Muscle layer of colon (tissue), 2 donors: ENCODE results near the gene CARD9.

Experiments used
- H3K27ac ChIP-seq: one replicate; pipeline ENCODE4 v1.7.0; 2013; ENCODE audit warnings: low read depth, mild to moderate bottlenecking, low read length, moderate library complexity
- H3K27me3 ChIP-seq, 2 donors: one replicate each; pipeline ENCODE4 v1.7.0; 2013; ENCODE audit warnings: low read length in 2 of 2, mild to moderate bottlenecking in 2 of 2; ENCODE audit not compliant: insufficient read depth in 2 of 2, control insufficient read depth in 1 of 2
- H3K36me3 ChIP-seq: one replicate; pipeline ENCODE4 v1.7.0; 2013; ENCODE audit warnings: mild to moderate bottlenecking, low read length; ENCODE audit not compliant: insufficient read depth
- H3K4me1 ChIP-seq: one replicate; pipeline ENCODE4 v1.7.0; 2013; ENCODE audit warnings: mild to moderate bottlenecking, low read length; ENCODE audit not compliant: insufficient read depth
- H3K4me3 ChIP-seq, 2 donors: one replicate each; pipeline ENCODE4 v1.7.0; 2013; ENCODE audit warnings: low read length in 2 of 2, low read depth in 1 of 2, mild to moderate bottlenecking in 1 of 2, moderate library complexity in 1 of 2
- H3K9ac ChIP-seq: one replicate; pipeline ENCODE4 v1.7.0; 2013; ENCODE audit warnings: low read length
- H3K9me3 ChIP-seq: one replicate; pipeline ENCODE4 v1.7.0; 2013; ENCODE audit warnings: mild to moderate bottlenecking, low read length
- donor health status: abdominal sarcoma.
- donor health status: Adenocarcinoma of cecum.

CARD9 gene

DNA sequence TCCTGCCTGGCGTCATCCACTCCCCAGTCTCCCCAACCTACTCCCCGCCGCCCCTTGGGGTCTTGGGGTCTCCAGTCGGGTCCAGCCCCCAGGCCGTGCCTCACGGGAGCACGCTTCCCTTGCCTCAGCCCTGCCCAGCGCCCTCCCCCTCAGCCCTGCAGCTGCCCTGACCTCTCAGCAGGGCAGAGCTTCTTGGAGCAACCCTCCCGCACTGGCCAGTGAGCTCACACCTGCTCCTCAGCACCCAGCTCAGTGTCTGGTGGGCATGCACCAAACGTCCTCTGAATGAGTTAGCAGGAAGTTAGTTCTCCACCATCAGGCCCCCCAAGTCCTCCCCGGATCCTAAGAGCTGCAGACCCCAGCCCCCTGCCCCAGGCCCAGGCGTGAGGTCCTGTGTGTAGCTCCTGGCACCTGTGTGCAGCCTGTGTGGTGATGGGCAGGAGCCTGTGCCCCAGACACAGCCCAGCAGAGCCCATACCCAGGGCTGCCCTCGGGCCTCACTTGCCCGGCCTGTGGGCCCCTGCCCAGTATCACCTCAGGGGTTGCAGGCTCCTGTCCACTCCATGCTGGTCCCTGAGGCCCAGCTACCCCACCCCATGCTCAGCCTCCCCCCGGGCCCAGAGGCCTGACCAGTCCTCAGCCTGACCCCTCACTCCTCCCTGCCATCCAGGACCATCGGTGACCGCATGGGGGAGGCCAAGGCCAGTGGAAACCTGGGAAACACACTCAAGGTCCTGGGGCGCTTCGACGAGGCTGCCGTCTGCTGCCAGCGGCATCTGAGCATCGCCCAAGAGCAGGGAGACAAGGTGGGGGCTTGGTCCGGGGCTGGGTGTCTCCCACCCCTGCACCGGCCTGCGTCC is 37.9 kb downstream of the CARD9 start:
- no peaks in the 10 kb centered on the region for H3K9me3 ChIP-seq
- H3K36me3 ChIP-seq: no peaks in the 10 kb centered on the region
- H3K27ac ChIP-seq: no peak overlapping the region
- H3K4me3 ChIP-seq: no peak overlapping the region
- no peaks in the 10 kb centered on the region for H3K4me1 ChIP-seq
- H3K27me3 ChIP-seq: no peaks in the 10 kb centered on the region
- no peak overlapping the region for H3K9ac ChIP-seq

- Histone ChIP-seq H3K9ac (no peak overlapping the region), H3K27me3 (no peaks in the 10 kb centered on the region), H3K27ac (no peak overlapping the region), H3K36me3 (no peaks in the 10 kb centered on the region), H3K9me3 (no peaks in the 10 kb centered on the region), H3K4me1 (peaks cover under 1% of the 10 kb centered on the region), H3K4me3 (no peak overlapping the region)
Measured at GRCh38 chr9:136334541-136334940, 38.9 kb downstream of the CARD9 start.

- H3K27ac ChIP-seq: no peak overlapping the region
- H3K9ac ChIP-seq: no peak overlapping the region
- peaks cover 11% of the 10 kb centered on the region for H3K4me1 ChIP-seq
- no peaks in the 10 kb centered on the region for H3K27me3 ChIP-seq
- no peak overlapping the region for H3K4me3 ChIP-seq
- no peaks in the 10 kb centered on the region for H3K9me3 ChIP-seq
- no peaks in the 10 kb centered on the region for H3K36me3 ChIP-seq
Measured at GRCh38 chr9:136333486-136333885, 40.0 kb downstream of the CARD9 start.

DNA sequence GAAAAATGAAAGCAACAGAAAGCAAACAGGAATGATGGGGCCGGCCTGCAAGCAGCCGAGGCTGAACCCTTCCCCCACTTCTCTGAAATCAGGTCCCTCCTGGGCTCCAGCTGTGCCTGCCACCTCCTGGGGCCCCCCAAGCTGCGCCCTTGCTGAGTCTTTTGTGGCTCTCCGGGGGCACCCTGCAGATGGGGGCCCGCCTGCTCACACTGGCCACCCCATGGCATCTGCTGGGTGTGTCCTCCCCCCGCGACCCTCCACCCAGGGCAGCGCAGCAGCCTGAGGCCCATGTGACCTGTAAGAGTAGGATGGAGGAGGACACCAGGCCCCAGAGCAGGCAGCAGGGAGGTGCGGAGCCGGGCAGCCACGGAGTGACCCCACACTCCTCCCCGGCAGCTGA is 40.4 kb downstream of the CARD9 start:
- Histone ChIP-seq H3K9me3 (no peaks in the 10 kb centered on the region), H3K4me3 (no peak overlapping the region), H3K27me3 (no peaks in the 10 kb centered on the region), H3K4me1 (peaks cover 15% of the 10 kb centered on the region), H3K27ac (no peak overlapping the region), H3K36me3 (no peaks in the 10 kb centered on the region), H3K9ac (no peak overlapping the region)

DNA sequence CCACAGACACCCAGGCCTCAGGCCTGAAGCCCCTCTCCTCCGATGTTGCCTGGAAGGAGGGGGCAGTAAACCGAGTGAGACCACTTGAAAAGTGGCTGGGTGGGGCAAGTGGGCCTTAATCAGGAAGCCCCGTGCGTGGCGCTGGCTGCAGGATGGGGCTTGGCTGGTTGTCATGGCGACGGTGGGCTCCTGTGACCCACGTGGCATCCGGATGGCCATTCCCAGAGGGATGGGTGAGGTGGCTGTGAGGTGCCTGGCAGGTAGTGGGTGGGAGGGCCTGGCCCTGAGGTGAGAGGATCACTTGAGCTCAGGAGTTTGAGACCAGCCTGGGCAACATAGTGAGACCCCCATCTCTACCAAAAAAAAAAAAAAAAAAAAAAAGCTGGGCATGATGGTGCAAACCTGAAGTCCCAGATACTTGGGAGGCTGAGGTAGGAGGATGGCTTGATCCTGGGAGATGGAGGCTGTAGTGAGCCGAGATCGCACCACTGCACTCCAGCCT is 40.9 kb downstream of the CARD9 start:
- Histone ChIP-seq H3K36me3 (no peaks in the 10 kb centered on the region), H3K27me3 (no peaks in the 10 kb centered on the region), H3K9ac (no peak overlapping the region), H3K9me3 (no peaks in the 10 kb centered on the region), H3K27ac (no peak overlapping the region), H3K4me1 (peaks cover 16% of the 10 kb centered on the region), H3K4me3 (no peak overlapping the region)

DNA sequence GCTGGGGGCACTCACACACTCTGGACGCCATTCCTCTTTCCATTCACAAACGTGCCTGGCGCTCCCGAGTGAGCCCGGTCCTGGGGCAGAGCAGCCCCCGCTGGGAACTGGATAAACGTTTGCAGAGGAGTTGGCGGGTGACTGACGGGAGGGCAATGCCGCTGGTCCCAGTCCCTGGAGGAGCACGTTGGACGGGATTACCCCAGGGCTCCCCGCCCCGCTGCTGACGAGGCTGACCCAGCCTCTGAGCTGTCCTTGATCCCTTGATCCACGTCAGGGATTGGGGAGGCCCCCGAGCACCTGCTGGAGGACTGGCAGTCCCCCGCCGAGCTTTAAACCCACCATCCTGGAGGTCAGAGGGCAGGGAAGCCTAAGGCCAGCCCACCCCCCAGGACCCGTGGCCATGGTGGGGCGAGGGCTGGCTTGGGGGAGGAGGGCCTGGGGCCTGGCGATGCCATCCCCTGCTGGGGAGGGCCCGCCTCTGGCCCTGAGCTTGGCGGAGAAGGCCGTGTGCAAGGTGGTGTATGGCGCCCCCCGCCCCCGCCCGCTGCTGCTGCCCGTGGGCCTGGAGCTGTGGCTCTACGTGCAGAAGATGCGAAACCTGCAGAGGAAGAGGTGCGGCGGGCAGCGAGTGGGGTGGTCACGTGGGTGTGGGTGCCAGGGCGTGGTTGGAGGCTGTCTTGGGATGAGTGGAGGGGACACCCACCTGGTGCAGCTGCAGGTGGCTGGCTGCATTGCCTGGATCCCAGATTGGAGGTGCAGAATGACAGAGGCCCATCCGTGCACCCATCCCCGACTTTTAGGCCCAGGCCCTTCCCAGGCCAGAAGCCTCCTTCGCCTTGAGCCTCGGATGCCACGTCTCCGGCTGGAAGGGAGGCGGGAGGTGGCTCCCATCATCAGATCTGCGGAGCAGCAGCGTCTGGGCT is 41.6 kb downstream of the CARD9 start:
- Histone ChIP-seq H3K27me3 (no peaks in the 10 kb centered on the region), H3K4me1 (peaks cover 19% of the 10 kb centered on the region), H3K9me3 (no peaks in the 10 kb centered on the region), H3K36me3 (no peaks in the 10 kb centered on the region), H3K27ac (no peak overlapping the region), H3K9ac (no peak overlapping the region), H3K4me3 (no peak overlapping the region)

GRCh38 chr9:136331030-136331429 is 42.4 kb downstream of the CARD9 start:
- H3K4me3 ChIP-seq: no peak overlapping the region
- no peak overlapping the region for H3K9ac ChIP-seq
- H3K4me1 ChIP-seq: peaks cover 24% of the 10 kb centered on the region
- H3K27me3 ChIP-seq: no peaks in the 10 kb centered on the region
- H3K36me3 ChIP-seq: no peaks in the 10 kb centered on the region
- no peak overlapping the region for H3K27ac ChIP-seq
- H3K9me3 ChIP-seq: no peaks in the 10 kb centered on the region

- Histone ChIP-seq H3K4me1 (peaks cover 24% of the 10 kb centered on the region), H3K4me3 (no peak overlapping the region), H3K27me3 (no peaks in the 10 kb centered on the region), H3K9ac (no peak overlapping the region), H3K36me3 (no peaks in the 10 kb centered on the region), H3K27ac (no peak overlapping the region), H3K9me3 (no peaks in the 10 kb centered on the region)
Measured at GRCh38 chr9:136330406-136330990, 43.0 kb downstream of the CARD9 start.

DNA sequence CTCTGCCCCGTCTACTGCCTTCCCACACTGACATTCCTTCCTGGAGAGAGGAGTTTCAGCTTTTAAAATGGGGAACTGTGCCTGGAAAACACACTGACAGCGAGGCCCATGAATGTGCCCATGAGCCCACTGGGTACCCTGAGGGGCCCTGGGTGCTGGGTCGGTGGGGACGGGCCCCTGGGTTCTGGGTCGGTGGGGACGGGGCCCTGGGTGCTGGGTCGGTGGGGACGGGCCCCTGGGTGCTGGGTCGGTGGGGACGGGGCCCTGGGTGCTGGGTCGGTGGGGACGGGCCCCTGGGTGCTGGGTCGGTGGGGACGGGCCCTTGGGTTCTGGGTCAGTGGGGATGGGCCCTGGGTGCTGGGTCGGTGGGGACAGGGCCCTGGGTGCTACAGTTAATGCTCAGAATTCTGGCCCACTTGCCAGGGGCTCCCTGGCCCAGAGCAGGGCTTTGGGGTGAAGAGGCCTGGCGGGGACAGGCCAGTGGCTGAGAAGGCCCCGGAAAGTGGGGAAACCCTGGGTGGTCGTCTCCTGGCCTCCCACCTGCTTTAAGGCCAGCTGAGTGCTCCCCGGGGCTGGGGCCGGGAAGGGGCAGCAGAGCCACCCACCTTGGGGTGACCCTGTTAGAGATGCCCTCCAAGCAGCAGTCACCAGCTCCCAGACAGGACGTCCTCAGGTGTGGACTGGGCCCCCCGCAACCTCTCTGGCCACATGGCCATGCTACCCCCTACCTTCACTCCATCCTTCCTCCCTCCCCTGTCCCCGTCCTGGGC is 43.6 kb downstream of the CARD9 start:
- no peaks in the 10 kb centered on the region for H3K36me3 ChIP-seq
- H3K9me3 ChIP-seq: no peaks in the 10 kb centered on the region
- no peak overlapping the region for H3K9ac ChIP-seq
- no peak overlapping the region for H3K27ac ChIP-seq
- no peak overlapping the region for H3K4me3 ChIP-seq
- no peaks in the 10 kb centered on the region for H3K27me3 ChIP-seq
- H3K4me1 ChIP-seq: peaks cover 24% of the 10 kb centered on the region

DNA sequence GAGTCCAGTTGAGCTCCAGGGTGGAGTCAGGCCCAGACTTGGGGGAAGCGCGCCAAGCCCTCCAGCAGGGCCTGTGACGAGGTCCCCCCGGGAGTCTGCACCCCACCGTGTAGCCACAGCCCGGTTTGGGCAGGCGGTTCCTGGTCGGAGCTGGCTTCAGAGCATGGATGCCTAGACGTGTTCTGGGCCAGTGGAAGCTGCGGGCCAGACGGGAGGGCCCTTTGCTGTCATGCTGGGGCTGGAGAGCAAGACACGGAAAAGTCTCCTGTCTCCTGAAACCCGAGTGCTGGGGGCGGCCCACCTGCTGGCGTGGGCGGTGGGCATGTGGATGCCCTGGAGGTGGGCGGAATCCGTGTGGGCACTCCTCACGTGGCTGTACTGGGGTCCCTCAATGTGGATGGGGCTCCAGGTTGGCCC is 44.2 kb downstream of the CARD9 start:
- Histone ChIP-seq H3K4me1 (peaks cover 24% of the 10 kb centered on the region), H3K9ac (peak overlapping the region; percentile 77), H3K27ac (no peak overlapping the region), H3K9me3 (no peaks in the 10 kb centered on the region), H3K27me3 (no peaks in the 10 kb centered on the region), H3K36me3 (no peaks in the 10 kb centered on the region), H3K4me3 (peak overlapping the region in 1 of 2 donors; percentile 79)
